H1 (cell line): ENCODE measurements around the gene GPR156. TPM values are rescaled to one million over a fixed set of nuclear protein-coding genes. Genes with fewer than 3 reads are reported as not detected.

Source experiments
- CTCF ChIA-PET: fragments of 300-600 bp; sonication (Branson Sonifier 250); formaldehyde crosslinking; loops from one replicate; lab custom pipeline; 2021; ENCODE audit not compliant: partially characterized antibody; lab: Charles Lee
- POLR2A ChIA-PET: fragments of 300-600 bp; sonication (Branson Sonifier 250); formaldehyde crosslinking; loops from one replicate; lab custom pipeline; 2021; ENCODE audit warnings: inconsistent platforms; ENCODE audit not compliant: partially characterized antibody; lab: Charles Lee
- DNase-seq, 2 experiments: peaks; one replicate each; pipeline versions ENCODE4 v3.0.0 to v3.0.0-alpha.2; 2010 to 2022; ENCODE audit warnings: low spot score in 2 of 2, low read depth in 1 of 2, mixed read lengths in 1 of 2
- FAIRE-seq: peaks from 2 replicates; lab custom pipeline; 2011; peaks lifted over from hg19 to GRCh38; lab: Jason Lieb, UNC
- H2AFZ ChIP-seq: 2 replicates; pipeline ENCODE4 v1.8.1; 2012; ENCODE audit warnings: low read length, inconsistent platforms
- H2AK5ac ChIP-seq: 2 replicates; pipeline ENCODE4 v1.6.1; 2013; ENCODE audit warnings: low read depth, low read length
- H2BK120ac ChIP-seq: replicated peaks from 2 replicates; pipeline ENCODE3; 2013; ENCODE audit warnings: low read depth, low read length, inconsistent platforms
- H2BK12ac ChIP-seq: 2 replicates; pipeline ENCODE4 v1.6.1; 2013; ENCODE audit warnings: low read depth, low read length
- H2BK15ac ChIP-seq: 2 replicates; pipeline ENCODE4 v1.6.1; 2013; ENCODE audit warnings: low read length
- H2BK20ac ChIP-seq: 2 replicates; pipeline ENCODE4 v1.6.1; 2013; ENCODE audit warnings: low read length
- H2BK5ac ChIP-seq: 2 replicates; pipeline ENCODE4 v1.6.1; 2013; ENCODE audit warnings: low read depth, low read length
- H3K14ac ChIP-seq: 2 replicates; pipeline ENCODE4 v1.6.1; 2013; ENCODE audit warnings: inconsistent platforms; ENCODE audit not compliant: insufficient read length
- H3K18ac ChIP-seq: 2 replicates; pipeline ENCODE4 v1.6.1; 2013; ENCODE audit warnings: low read length; ENCODE audit errors: extremely low read depth
- H3K23ac ChIP-seq: 2 replicates; pipeline ENCODE4 v1.6.1; 2013; ENCODE audit warnings: inconsistent platforms; ENCODE audit not compliant: insufficient read length
- H3K23me2 ChIP-seq: 2 replicates; pipeline ENCODE4 v1.6.1; 2013; ENCODE audit warnings: low read depth, low read length
- H3K27ac ChIP-seq: 2 replicates; pipeline ENCODE4 v1.6.1; 2011; ENCODE audit warnings: low read depth, low read length, inconsistent platforms
- H3K27me3 ChIP-seq, 4 experiments: replicated peaks in 1 of 4; 1 replicate in 1 of 4; 2 replicates in 3 of 4; pipeline versions ENCODE4 v1.6.1 to v1.8.1; 2011 to 2013; ENCODE audit warnings: low read length in 3 of 4, mild to moderate bottlenecking in 3 of 4, inconsistent platforms in 2 of 4, mixed read lengths in 2 of 4, moderate library complexity in 1 of 4; ENCODE audit not compliant: control insufficient read depth in 3 of 4, insufficient read depth in 3 of 4; ENCODE audit errors: extremely low read depth in 1 of 4
- H3K36me3 ChIP-seq, 4 experiments: 2 replicates each; pipeline versions ENCODE4 v1.6.1 to v1.8.1; 2011 to 2013; ENCODE audit warnings: mild to moderate bottlenecking in 4 of 4, low read length in 3 of 4, moderate library complexity in 2 of 4, control low read depth in 1 of 4, inconsistent platforms in 1 of 4; ENCODE audit not compliant: insufficient read depth in 4 of 4, control insufficient read depth in 2 of 4
- H3K4ac ChIP-seq: replicated peaks from 2 replicates; pipeline ENCODE3; 2013; ENCODE audit warnings: low read length, low read depth, mixed read lengths, inconsistent platforms; ENCODE audit not compliant: insufficient read length
- H3K4me1 ChIP-seq, 4 experiments: replicated peaks in 1 of 4; 1 replicate in 1 of 4; 2 replicates in 3 of 4; pipeline versions ENCODE4 v1.6.1 to v1.8.1; 2011 to 2013; ENCODE audit warnings: low read length in 3 of 4, inconsistent platforms in 2 of 4, mixed read lengths in 1 of 4; ENCODE audit not compliant: insufficient read depth in 4 of 4, control insufficient read depth in 3 of 4
- H3K4me2 ChIP-seq, 2 experiments: 2 replicates each; pipeline versions ENCODE4 v1.6.1 to v1.8.1; 2011 to 2013; ENCODE audit warnings: low read depth in 2 of 2, low read length in 2 of 2, control low read depth in 1 of 2, inconsistent platforms in 1 of 2, mild to moderate bottlenecking in 1 of 2; ENCODE audit not compliant: insufficient read depth in 1 of 2
- H3K4me3 ChIP-seq, 4 experiments: fragments of 200-600, 300-600 bp in 1 of 4; sonication (generic), shearing (Covaris generic), sonication (Bioruptor Twin) in 1 of 4; 2 replicates each; pipeline versions ENCODE4 v1.5.1 to v1.8.1; 2011 to 2016; ENCODE audit warnings: low read length in 4 of 4, low read depth in 3 of 4, control low read depth in 2 of 4, inconsistent platforms in 2 of 4, mild to moderate bottlenecking in 2 of 4, mixed read lengths in 1 of 4, moderate library complexity in 1 of 4; ENCODE audit not compliant: insufficient read depth in 2 of 4; ENCODE audit errors: extremely low read depth in 1 of 4
- H3K56ac ChIP-seq: replicated peaks from 2 replicates; pipeline ENCODE3; 2013; ENCODE audit warnings: low read depth, mild to moderate bottlenecking, mixed read lengths, low read length, inconsistent platforms; ENCODE audit not compliant: insufficient read length
- H3K79me1 ChIP-seq: 2 replicates; pipeline ENCODE4 v1.6.1; 2013; ENCODE audit warnings: low read depth, low read length, control low read depth
- H3K79me2 ChIP-seq, 2 experiments: 2 replicates each; pipeline versions ENCODE4 v1.6.1 to v1.8.1; 2012 to 2013; ENCODE audit warnings: low read length in 2 of 2, mild to moderate bottlenecking in 2 of 2, inconsistent platforms in 1 of 2; ENCODE audit not compliant: insufficient read depth in 2 of 2, control insufficient read depth in 1 of 2
- H3K9ac ChIP-seq, 4 experiments: replicated peaks in 1 of 4; 1 replicate in 1 of 4; 2 replicates in 3 of 4; pipeline versions ENCODE4 v1.6.1 to v1.8.1; 2011 to 2013; ENCODE audit warnings: low read depth in 3 of 4, low read length in 3 of 4, control low read depth in 2 of 4, mild to moderate bottlenecking in 2 of 4, moderate library complexity in 2 of 4, inconsistent platforms in 1 of 4; ENCODE audit errors: extremely low read depth in 1 of 4
- H3K9me3 ChIP-seq, 2 experiments: 2 replicates each; pipeline versions ENCODE4 v1.6.1 to v1.8.1; 2012 to 2013; ENCODE audit warnings: mild to moderate bottlenecking in 2 of 2, moderate library complexity in 2 of 2, control low read depth in 1 of 2, inconsistent platforms in 1 of 2, low read depth in 1 of 2, low read length in 1 of 2, mixed read lengths in 1 of 2; ENCODE audit not compliant: insufficient read depth in 2 of 2
- H4K20me1 ChIP-seq, 2 experiments: replicated peaks in 1 of 2; 2 replicates each; pipeline versions ENCODE3 to v1.8.1; 2011 to 2013; ENCODE audit warnings: inconsistent platforms in 2 of 2, low read length in 2 of 2, mild to moderate bottlenecking in 1 of 2; ENCODE audit not compliant: insufficient read depth in 2 of 2, control insufficient read depth in 1 of 2
- H4K5ac ChIP-seq: 2 replicates; pipeline ENCODE4 v1.6.1; 2013; ENCODE audit warnings: low read length, low read depth, mixed read lengths, inconsistent platforms; ENCODE audit not compliant: insufficient read length
- H4K8ac ChIP-seq: 2 replicates; pipeline ENCODE4 v1.8.0; 2013; ENCODE audit warnings: mild to moderate bottlenecking, moderate library complexity, low read length, inconsistent platforms; ENCODE audit not compliant: insufficient read depth; ENCODE audit errors: extremely low read depth
- H4K91ac ChIP-seq: replicated peaks from 2 replicates; pipeline ENCODE3; 2013; ENCODE audit warnings: low read length, mixed read lengths, inconsistent platforms; ENCODE audit not compliant: insufficient read length
- BACH1 ChIP-seq: IDR thresholded peaks from 2 replicates; pipeline ENCODE4 v1.6.1; 2012; ENCODE audit warnings: low read length, improper control_type of control experiment
- CBX8 ChIP-seq: fragments of 300-800, 300-1000 bp; sonication (generic); IDR thresholded peaks from 2 replicates; pipeline ENCODE4 v1.7.1; 2016; ENCODE audit warnings: low read depth, low read length, borderline replicate concordance
- CEBPB ChIP-seq: IDR thresholded peaks from 2 replicates; pipeline ENCODE4 v1.6.1; 2012; ENCODE audit warnings: low read depth, low read length
- KDM4A ChIP-seq: IDR thresholded peaks from one replicate; pipeline ENCODE4 v1.7.1; 2012; ENCODE audit warnings: low read depth, mild to moderate bottlenecking, moderate library complexity, low read length, inconsistent platforms; ENCODE audit not compliant: severe bottlenecking
- MAFK ChIP-seq: IDR thresholded peaks from 2 replicates; pipeline ENCODE4 v1.6.1; 2012; ENCODE audit warnings: low read depth, mild to moderate bottlenecking, improper control_type of control experiment, low read length
- NRF1 ChIP-seq: IDR thresholded peaks from 2 replicates; pipeline ENCODE4 v1.6.1; 2011; ENCODE audit warnings: mild to moderate bottlenecking, low read depth, low read length, improper control_type of control experiment
- RXRA ChIP-seq: IDR thresholded peaks from 2 replicates; pipeline ENCODE4 v1.6.1; 2011; ENCODE audit warnings: low read depth, mild to moderate bottlenecking, low read length, moderate library complexity; ENCODE audit not compliant: insufficient read depth
- SIN3A ChIP-seq, 2 experiments: IDR thresholded peaks in 1 of 2; conservative IDR thresholded peaks in 1 of 2; 2 replicates each; pipeline ENCODE4 v1.6.1; 2011 to 2012; ENCODE audit warnings: low read length in 2 of 2, improper control_type of control experiment in 1 of 2, low read depth in 1 of 2, mild to moderate bottlenecking in 1 of 2
- TAF1 ChIP-seq: IDR thresholded peaks from 2 replicates; pipeline ENCODE4 v1.6.1; 2011; ENCODE audit warnings: mild to moderate bottlenecking, low read depth, low read length
- TBP ChIP-seq: IDR thresholded peaks from 2 replicates; pipeline ENCODE4 v1.6.1; 2011; ENCODE audit warnings: low read depth, low read length, improper control_type of control experiment
- WGBS, 2 experiments: shearing (Covaris generic) in 1 of 2; methylation state at CpG; one replicate each; pipeline versions ENCODE4 v1.1.6 to v1.1.7; 2013 to 2015; ENCODE audit warnings: low lambda C conversion rate in 2 of 2, mixed read lengths in 2 of 2, inconsistent platforms in 1 of 2, low coverage in 1 of 2, missing lambda C conversion rate in 1 of 2; ENCODE audit not compliant: insufficient replicate concordance in 2 of 2, insufficient coverage in 1 of 2, insufficient read length in 1 of 2; ENCODE audit errors: extremely low coverage in 1 of 2, missing lambda C conversion rate in 1 of 2; 5-methylcytosine and 5-hydroxymethylcytosine counted together
- polyA plus RNA-seq, 7 experiments: library from polyadenylated mRNA; depleted of rRNA in 3 of 7; stranded (reverse) in 5 of 7; unstranded in 2 of 7; fragments of >200 nt in 5 of 7; fragments of 200-250 nt in 2 of 7; gene quantifications; 1 replicate in 5 of 7; 2 replicates in 1 of 7; 4 replicates in 1 of 7; pipeline versions ENCODE4 v1.2.1 to v1.2.3, GENCODE V29; 2011 to 2013; ENCODE audit warnings: missing spikeins in 2 of 7, mixed read lengths in 2 of 7
- total RNA-seq: library from RNA; stranded (reverse); fragmentation: NEBNext Ultra II Directional; extraction: Animal tissue kit (Norgen Biotek cat#: 25700); gene quantifications from 2 replicates; pipeline ENCODE4 v1.2.1, GENCODE V29; 2021
- TF ChIP-seq, protein P1 (sequence below), 3 experiments: IDR thresholded peaks; 1 replicate in 2 of 3; 2 replicates in 1 of 3; pipeline versions ENCODE4 v1.5.1 to v1.6.1; 2011; ENCODE audit warnings: low read length in 3 of 3, mild to moderate bottlenecking in 3 of 3, inconsistent platforms in 2 of 3, low read depth in 1 of 3, moderate library complexity in 1 of 3; ENCODE audit not compliant: insufficient read depth in 1 of 3; ENCODE audit errors: control extremely low read depth in 1 of 3

The GPR156 gene
- total and polyA plus RNA-seq, 2 of the 8 experiments (the other 6 are each of a cell fraction or from before 2014, with no cell fraction given): 1.6 to 1.8 TPM

DNA sequence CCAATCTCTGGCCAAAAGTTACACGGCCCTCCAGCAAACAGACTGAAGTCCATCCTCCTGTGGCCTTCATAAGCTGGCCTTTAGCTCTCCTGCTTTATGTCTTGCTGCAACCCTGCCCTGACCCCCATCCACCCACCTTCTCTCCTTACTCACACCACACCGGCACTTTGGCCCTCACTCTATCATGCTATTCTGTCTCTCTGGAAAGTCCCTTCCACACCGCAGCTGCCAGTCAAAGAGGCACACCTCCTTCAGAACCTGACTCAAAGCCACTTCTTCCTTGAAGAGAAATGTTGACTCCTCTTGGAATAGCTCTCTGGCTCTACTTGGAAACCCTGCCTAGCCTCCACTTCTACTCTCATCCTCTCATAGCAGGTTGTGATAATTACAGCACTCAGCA, 4.5 kb downstream of the GPR156 start:
- H4K5ac ChIP-seq: no peak overlapping the region
- H2BK120ac ChIP-seq: no peak overlapping the region
- no peak overlapping the region for H2BK15ac ChIP-seq
- DNase-seq: no peak
- no peak overlapping the region for H2AK5ac ChIP-seq
- H3K4me2 ChIP-seq: no peak overlapping the region
- H3K4me3 ChIP-seq: no peak overlapping the region
- peaks cover 0 to 19% (median 15%) of the 10 kb centered on the region in 4 experiments; a peak in 5 of 7 replicates for H3K27me3 ChIP-seq
- H2AFZ ChIP-seq: no peak overlapping the region
- H2BK5ac ChIP-seq: no peak overlapping the region
- H3K27ac ChIP-seq: no peak overlapping the region
- H4K91ac ChIP-seq: no peak overlapping the region
- no peak for FAIRE-seq
- WGBS, 2 experiments: 82% methylated on average over 3 of the region's 3 CpGs; no CpG with 5 or more reads in 1 of the 2 experiments
- no peak overlapping the region for H3K56ac ChIP-seq
- peaks cover 3% of the 10 kb centered on the region; the same call in 1 of the 2 replicates for H3K23me2 ChIP-seq
- no peak overlapping the region for H3K9ac ChIP-seq
- H3K79me2 ChIP-seq: no peaks in the 10 kb centered on the region
- H3K9me3 ChIP-seq: no peaks in the 10 kb centered on the region
- no peak overlapping the region for H3K4ac ChIP-seq
- ChIA-PET POLR2A (no interaction called here), CTCF (interaction anchor here (0.6 to 1.6 kb wide), 2 partner anchors 8 to 537 kb away, joined by 3 read pairs; no protein-coding TSS in a partner anchor)
- no peak overlapping the region for H4K8ac ChIP-seq
- H3K18ac ChIP-seq: no peak overlapping the region
- H4K20me1 ChIP-seq: no peaks in the 10 kb centered on the region
- no peak overlapping the region for H2BK20ac ChIP-seq
- no peak for TF ChIP-seq MAFK
- no peak for TF ChIP-seq RXRA
- TF ChIP-seq, protein P1, sequence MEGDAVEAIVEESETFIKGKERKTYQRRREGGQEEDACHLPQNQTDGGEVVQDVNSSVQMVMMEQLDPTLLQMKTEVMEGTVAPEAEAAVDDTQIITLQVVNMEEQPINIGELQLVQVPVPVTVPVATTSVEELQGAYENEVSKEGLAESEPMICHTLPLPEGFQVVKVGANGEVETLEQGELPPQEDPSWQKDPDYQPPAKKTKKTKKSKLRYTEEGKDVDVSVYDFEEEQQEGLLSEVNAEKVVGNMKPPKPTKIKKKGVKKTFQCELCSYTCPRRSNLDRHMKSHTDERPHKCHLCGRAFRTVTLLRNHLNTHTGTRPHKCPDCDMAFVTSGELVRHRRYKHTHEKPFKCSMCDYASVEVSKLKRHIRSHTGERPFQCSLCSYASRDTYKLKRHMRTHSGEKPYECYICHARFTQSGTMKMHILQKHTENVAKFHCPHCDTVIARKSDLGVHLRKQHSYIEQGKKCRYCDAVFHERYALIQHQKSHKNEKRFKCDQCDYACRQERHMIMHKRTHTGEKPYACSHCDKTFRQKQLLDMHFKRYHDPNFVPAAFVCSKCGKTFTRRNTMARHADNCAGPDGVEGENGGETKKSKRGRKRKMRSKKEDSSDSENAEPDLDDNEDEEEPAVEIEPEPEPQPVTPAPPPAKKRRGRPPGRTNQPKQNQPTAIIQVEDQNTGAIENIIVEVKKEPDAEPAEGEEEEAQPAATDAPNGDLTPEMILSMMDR (IDR thresholded peaks at IDR 0.05; ENCODE audit: control extremely low read depth in 1 of 3, insufficient read depth in 1 of 3, low read depth in 1 of 3, low read length in 3 of 3): no peak
- no peak for TF ChIP-seq CEBPB
- no peak for TF ChIP-seq TAF1
- no peak for TF ChIP-seq TBP
- TF ChIP-seq SIN3A (conservative IDR thresholded peaks at IDR 0.05 in 1 of 2, IDR thresholded peaks at IDR 0.05 in 1 of 2; ENCODE audit: low read depth in 1 of 2, low read length in 2 of 2): no peak
- TF ChIP-seq CBX8: no peak
- TF ChIP-seq NRF1: no peak
- no peak for TF ChIP-seq BACH1
- no peak for TF ChIP-seq KDM4A
- H3K36me3 ChIP-seq: no peaks in the 10 kb centered on the region
- no peaks in the 10 kb centered on the region for H3K79me1 ChIP-seq
- peaks cover 0 to 7% (median 3%) of the 10 kb centered on the region in 4 experiments; a peak in 4 of 7 replicates for H3K4me1 ChIP-seq
- H2BK12ac ChIP-seq: no peak overlapping the region
- H3K14ac ChIP-seq: no peak overlapping the region
- H3K23ac ChIP-seq: no peak overlapping the region
